Activated naive CD8-positive, alpha-beta T cell (primary cell): Measurements from ENCODE around the gene NENF.

Source experiments
- H3K27ac Mint-ChIP-seq: one replicate; pipeline ENCODE4 v1.8.0; 2021; ENCODE audit warnings: mixed read lengths
- H3K27me3 Mint-ChIP-seq: one replicate; pipeline ENCODE4 v1.8.0; 2021; ENCODE audit warnings: mixed read lengths
- H3K36me3 Mint-ChIP-seq: one replicate; pipeline ENCODE4 v1.8.0; 2021; ENCODE audit warnings: mixed read lengths
- H3K4me1 Mint-ChIP-seq: one replicate; pipeline ENCODE4 v1.8.0; 2021; ENCODE audit warnings: low read depth, mixed read lengths
- H3K4me3 Mint-ChIP-seq: one replicate; pipeline ENCODE4 v1.8.0; 2021; ENCODE audit warnings: mild to moderate bottlenecking, mixed read lengths
- H3K9me3 Mint-ChIP-seq: one replicate; pipeline ENCODE4 v1.8.0; 2021; ENCODE audit warnings: low read depth, mixed read lengths

Gene NENF

DNA sequence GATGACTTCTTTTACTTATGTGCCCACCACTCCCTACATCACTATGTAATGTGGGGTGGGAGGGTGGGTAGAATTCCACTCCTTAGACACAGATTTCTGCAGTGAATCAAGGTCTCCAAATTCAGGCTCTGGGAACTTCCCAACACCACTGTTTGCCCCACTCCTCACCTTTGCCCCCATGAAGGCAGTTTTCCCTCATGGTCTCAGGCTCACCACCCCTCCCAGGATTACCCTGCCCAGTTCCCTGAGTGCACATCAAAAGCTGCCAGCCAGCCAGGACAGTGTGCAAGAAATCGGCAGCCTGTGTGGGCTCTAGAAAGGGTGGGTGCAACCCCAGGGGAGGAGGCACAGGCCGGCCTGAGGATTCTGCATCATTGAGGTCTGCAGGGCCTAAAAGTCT, 14.8 kb downstream of the NENF start:
- Mint-ChIP-seq H3K4me1 (no peaks in the 10 kb centered on the region), H3K4me3 (no peak overlapping the region), H3K36me3 (no peaks in the 10 kb centered on the region), H3K27me3 (no peaks in the 10 kb centered on the region), H3K27ac (no peak overlapping the region), H3K9me3 (no peaks in the 10 kb centered on the region)

DNA sequence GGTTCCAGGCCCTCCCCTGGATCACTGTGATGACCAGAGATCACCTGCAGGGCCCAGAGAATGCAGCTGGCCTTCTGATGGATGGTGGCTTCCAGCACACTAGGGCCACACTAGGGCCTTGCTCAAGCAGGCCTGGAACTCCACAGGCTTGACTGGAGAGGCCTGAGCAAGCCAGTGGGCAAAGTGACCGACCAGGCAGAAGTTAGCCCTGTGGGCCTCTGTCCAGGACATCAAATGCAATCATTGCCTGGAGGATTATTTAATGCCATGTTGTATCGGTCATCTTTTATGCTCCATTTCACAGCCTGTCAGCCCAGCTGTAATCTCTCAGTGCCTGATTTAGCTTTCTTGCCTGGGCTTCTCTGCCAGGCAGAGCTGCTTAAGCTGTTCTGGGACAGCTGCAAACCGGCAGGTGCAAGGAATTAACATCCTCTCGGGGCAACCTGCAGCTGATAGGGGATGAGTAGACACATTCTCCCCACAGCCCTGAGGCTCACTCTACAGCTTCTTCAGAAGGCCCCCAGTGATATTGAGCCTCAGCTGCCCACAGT, 17.7 kb downstream of the NENF start:
- Mint-ChIP-seq H3K27ac (no peak overlapping the region), H3K9me3 (no peaks in the 10 kb centered on the region), H3K4me3 (no peak overlapping the region), H3K4me1 (no peaks in the 10 kb centered on the region), H3K27me3 (no peaks in the 10 kb centered on the region), H3K36me3 (no peaks in the 10 kb centered on the region)

DNA sequence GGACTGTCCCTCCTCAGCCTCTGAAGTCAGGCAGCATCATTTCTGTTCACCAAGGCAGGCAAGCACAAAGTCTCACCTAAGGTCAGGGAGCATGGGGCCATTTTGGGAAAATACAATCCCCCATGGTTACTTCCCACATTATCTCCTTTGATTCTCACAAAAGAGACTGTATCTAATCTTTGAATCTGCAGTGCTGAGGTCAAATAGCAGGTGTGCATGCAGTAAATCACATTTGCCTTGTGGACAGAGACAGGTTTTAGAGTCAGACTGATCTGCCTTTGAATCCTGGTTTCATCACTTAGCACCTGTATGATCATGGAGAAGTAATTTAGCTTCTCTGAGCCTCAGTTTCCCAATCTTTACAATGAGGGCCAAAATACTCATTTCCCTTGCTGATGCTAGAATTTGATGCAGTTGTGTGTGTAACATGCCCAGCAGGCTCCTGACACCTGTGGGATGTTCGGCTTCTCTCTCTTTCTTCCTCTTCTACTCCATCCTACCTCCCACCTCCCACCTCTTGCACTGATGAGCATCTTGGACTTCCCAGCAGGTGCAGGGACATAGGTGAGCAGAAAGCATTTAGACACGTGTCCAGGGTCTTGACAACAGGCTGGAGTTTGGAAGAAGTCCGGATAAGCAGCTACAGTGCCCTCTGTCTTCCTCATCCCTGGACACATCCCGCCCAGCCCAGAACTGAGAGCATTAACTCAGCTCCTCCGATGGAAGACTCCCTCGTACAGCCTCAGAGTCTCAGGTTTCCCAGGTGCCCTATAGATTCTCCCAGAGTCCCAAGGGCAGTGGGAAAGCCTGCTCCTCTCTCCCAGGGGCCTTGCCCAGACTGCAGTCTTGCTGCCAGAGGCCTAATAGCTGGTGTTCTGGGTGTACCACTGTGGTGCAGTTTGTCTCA, 18.9 kb downstream of the NENF start:
- Mint-ChIP-seq H3K36me3 (no peaks in the 10 kb centered on the region), H3K4me3 (no peak overlapping the region), H3K27ac (no peak overlapping the region)

DNA sequence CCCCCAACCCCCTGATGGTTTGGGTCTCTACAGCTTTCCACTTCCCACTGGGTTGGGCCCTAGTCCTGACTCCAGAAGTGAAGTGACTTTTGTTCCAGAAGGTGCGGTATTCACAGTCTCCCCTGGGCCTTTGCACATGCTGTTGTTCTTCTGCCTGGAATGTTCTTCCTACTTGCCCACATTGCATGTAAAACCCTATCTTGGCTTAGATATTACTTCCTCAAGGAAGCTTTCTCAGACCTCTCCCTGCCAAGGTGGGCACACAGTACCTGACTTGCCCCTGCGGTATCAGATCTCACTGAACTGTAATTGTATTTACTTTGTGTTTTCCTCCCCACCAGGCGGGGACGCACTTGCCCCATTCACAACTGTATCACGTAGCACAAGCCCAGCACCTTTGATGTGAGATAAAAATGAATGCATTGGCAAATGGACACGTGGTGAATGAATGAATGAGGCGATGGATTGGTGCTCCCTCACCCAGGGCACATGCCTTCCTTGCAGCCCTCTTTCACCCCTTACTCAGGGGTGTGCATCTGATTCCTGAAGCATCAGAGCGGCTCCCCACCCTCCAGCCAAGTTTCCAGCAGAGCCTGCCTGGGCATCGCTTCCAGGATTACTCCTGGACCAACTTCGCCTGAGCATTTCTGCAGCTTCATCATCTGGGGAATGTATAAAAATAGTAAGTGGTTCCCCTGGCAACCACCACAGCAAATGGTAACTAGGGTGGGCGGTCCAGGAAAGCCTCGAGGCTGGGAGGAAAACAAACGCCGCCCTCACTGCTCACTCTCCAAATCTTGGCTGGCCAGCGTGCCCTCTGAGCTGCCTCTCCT, 19.8 kb downstream of the NENF start:
- Mint-ChIP-seq H3K27ac (no peak overlapping the region), H3K27me3 (no peaks in the 10 kb centered on the region), H3K9me3 (no peaks in the 10 kb centered on the region), H3K4me1 (no peaks in the 10 kb centered on the region), H3K36me3 (no peaks in the 10 kb centered on the region), H3K4me3 (no peak overlapping the region)

More for the DNA sequence above, 18.9 kb downstream of the NENF start:
- Mint-ChIP-seq H3K27me3 (no peaks in the 10 kb centered on the region), H3K9me3 (no peaks in the 10 kb centered on the region), H3K4me1 (no peaks in the 10 kb centered on the region)

DNA sequence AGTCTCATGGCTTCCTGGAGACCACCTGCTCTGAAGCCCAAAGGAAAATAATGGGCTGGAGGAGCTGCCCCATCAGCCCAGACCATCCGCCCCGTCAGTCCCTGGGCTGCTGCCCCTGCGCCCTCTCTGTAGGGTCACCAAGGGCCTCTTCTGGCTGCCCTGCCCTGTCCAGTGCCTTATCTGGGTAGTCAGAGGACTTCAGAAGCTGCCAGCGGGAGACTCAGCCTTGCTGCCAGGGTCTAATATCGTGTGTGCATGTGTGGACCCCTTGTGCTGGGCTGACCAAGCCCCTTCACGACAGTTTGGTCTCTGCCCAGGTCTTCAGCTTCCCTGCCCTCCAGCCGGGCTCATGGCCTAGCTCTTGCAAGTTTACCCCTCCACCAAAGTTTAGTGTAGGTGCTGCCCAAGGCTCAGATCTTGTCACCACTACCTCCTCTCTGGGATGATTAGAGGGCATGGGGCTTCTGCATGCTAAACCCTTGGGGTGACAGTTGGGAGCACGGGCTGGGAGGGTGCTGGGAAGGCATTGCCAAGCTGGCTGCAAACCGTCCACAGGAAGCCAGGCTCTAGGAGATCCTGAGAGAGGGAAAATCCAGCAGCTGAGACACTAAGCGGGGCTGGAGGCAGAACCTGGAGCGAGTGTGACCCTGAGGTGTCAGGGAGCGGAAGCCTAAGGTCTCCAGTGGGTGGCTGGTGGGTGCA, 20.6 kb downstream of the NENF start:
- no peaks in the 10 kb centered on the region for H3K9me3 Mint-ChIP-seq
- no peak overlapping the region for H3K27ac Mint-ChIP-seq
- H3K36me3 Mint-ChIP-seq, result no peaks in the 10 kb centered on the region
- no peaks in the 10 kb centered on the region for H3K4me1 Mint-ChIP-seq
- H3K27me3 Mint-ChIP-seq, result no peaks in the 10 kb centered on the region
- H3K4me3 Mint-ChIP-seq, result no peak overlapping the region

DNA sequence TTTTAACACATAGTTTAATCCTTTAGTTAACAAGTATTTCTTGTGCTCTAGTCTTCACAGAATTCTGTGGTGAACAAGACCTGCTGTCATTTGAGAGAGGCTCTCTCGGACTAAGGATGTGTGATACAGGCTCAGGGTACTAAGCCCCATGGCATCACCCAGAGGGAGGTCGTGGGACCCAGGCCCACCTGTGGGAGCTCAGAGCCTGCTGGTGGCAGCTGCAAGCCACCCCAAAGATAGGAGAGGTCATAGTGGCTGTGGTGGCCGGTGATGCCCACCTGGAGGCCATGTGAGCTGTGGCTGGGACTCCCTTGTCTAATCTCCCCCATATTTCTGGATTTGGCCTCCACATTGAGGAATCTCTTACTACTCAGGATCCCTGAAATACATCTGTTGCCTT, 22.0 kb downstream of the NENF start:
- H3K4me3 Mint-ChIP-seq, result no peak overlapping the region
- no peaks in the 10 kb centered on the region for H3K27me3 Mint-ChIP-seq
- H3K9me3 Mint-ChIP-seq, result no peaks in the 10 kb centered on the region

DNA sequence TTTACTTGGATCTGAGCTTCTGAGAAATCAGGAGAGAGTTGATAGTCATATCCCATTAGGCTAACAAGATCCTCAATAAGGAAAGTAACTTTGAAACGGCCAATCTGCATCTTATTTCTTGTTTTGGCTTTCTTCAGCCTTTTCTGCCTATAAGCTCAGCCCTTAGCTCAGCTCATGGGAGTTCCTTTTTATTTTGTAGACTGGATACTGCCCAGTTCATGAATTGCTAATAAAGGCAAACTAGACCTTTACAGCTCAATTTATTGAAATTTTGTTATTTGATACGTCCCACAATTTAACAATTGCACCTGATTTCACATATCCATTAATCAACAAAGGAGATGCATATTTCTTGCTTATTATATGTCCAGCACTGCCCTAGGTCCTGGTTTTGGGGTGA, 22.7 kb downstream of the NENF start:
- H3K4me1 Mint-ChIP-seq, result no peaks in the 10 kb centered on the region
- no peak overlapping the region for H3K27ac Mint-ChIP-seq
- no peaks in the 10 kb centered on the region for H3K27me3 Mint-ChIP-seq
- H3K4me3 Mint-ChIP-seq, result no peak overlapping the region
- H3K36me3 Mint-ChIP-seq, result no peaks in the 10 kb centered on the region
- H3K9me3 Mint-ChIP-seq, result no peaks in the 10 kb centered on the region

More for the DNA sequence above, 22.0 kb downstream of the NENF start:
- Mint-ChIP-seq H3K27ac (no peak overlapping the region), H3K4me1 (no peaks in the 10 kb centered on the region), H3K36me3 (no peaks in the 10 kb centered on the region)

DNA sequence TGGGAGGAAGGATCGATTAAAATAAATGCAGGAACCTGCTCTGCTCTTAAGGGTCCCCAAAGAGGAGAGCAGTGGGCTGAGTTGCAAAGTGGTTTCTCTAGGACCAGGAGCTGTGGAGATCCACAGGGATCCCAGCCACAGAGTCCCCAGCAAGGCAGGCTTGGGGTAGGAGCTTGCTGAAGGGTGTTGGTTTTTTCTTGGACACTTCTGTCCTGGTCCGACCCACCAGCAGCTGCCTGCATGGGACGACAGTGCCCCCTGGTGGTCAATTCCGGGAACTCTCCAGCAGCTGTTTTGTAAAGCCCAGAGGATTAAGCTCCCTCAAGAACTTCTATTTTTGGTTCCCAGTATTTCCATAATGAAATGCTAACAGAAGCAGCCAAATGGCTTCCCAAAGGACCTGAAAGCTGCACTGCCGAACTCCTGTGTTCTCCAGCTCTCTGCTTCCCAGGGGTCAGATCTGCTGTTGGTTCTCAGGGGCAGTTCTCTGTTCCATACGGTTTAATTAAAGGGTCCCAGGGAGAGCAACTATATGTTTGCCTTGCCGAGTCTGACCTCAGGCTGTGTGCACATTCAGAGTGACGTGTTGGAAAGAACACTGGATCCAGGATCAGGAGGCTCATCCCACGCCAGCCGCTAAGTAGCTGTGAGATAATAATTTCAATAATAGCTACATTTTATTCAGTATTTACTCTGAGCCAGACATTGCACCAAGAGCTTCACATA, 23.2 kb downstream of the NENF start:
- Mint-ChIP-seq H3K9me3 (no peaks in the 10 kb centered on the region), H3K4me1 (no peaks in the 10 kb centered on the region), H3K4me3 (no peak overlapping the region), H3K27me3 (no peaks in the 10 kb centered on the region), H3K27ac (no peak overlapping the region), H3K36me3 (no peaks in the 10 kb centered on the region)

DNA sequence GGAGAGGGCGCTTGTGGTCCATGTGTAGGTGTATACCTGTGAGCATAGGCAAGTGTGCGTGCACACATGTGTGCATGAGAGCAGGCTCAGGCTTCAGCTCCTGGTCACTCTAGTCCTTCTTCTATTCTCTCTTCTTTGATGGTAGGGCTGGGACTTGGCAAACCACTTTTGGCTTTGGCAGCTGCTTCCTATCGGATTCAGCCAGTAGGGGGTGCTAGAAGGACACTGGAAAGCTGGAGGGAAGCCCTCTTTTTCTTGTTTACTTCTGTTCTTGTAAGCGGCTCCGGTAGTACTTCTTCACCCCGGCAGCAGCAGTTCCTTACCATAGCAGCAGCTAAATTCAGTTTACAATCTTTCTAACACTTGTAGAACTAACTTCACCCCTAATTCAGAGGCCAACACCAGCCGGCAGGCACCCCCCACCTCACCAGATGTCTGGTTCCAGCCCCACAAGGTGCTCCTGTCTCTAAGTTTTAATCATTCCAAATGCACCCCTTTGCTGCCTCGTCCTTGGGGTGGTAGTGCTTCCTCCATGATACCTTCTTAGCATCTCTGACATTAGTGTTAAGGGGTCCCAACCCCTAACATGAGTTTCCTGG, 25.1 kb downstream of the NENF start:
- Mint-ChIP-seq H3K4me1 (no peaks in the 10 kb centered on the region), H3K36me3 (no peaks in the 10 kb centered on the region), H3K9me3 (no peaks in the 10 kb centered on the region), H3K27ac (no peak overlapping the region), H3K27me3 (no peaks in the 10 kb centered on the region), H3K4me3 (no peak overlapping the region)

DNA sequence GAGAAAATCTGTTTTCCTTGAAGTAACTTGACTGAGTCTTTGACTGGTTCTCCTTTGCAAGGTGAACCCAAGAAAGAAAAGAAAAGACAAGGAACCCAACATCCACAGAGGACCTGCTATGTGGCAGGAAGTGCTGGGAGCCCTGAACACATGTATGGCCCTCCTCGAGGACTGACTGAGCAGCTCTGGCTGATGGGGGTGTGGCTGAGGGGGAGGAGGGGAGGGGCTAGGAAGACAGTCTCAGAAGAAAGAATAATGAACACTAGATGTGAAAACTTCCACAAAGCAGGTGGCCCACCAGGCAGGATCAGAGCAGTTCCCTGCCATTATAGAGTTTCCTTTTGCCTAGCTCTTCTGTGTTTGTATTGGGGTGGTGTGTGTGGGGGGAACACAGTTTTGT, 26.1 kb downstream of the NENF start:
- no peaks in the 10 kb centered on the region for H3K36me3 Mint-ChIP-seq
- H3K9me3 Mint-ChIP-seq, result no peaks in the 10 kb centered on the region
- no peaks in the 10 kb centered on the region for H3K4me1 Mint-ChIP-seq
- no peaks in the 10 kb centered on the region for H3K27me3 Mint-ChIP-seq
- no peak overlapping the region for H3K27ac Mint-ChIP-seq
- no peak overlapping the region for H3K4me3 Mint-ChIP-seq

DNA sequence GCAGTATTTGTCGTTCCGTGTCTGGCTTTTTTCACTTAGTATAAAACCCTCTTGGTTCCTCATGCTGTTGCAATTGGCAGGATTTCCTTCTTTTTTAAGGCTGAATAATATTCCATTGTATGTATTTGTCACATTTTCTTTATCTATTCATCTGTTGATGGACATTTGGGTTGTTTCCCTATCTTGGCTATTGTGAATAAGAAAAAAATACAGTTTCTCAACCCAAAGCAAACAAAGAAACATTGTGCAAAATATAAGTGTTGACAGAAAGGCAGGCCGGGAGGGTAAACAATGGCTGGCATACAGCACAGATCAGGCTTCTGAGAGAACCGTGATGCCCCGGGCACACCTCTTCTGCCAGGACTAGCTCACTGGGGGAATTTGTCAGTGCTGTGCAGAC, 26.9 kb downstream of the NENF start:
- Mint-ChIP-seq H3K27ac (no peak overlapping the region), H3K36me3 (no peaks in the 10 kb centered on the region), H3K4me1 (no peaks in the 10 kb centered on the region), H3K4me3 (no peak overlapping the region), H3K27me3 (no peaks in the 10 kb centered on the region), H3K9me3 (no peaks in the 10 kb centered on the region)

DNA sequence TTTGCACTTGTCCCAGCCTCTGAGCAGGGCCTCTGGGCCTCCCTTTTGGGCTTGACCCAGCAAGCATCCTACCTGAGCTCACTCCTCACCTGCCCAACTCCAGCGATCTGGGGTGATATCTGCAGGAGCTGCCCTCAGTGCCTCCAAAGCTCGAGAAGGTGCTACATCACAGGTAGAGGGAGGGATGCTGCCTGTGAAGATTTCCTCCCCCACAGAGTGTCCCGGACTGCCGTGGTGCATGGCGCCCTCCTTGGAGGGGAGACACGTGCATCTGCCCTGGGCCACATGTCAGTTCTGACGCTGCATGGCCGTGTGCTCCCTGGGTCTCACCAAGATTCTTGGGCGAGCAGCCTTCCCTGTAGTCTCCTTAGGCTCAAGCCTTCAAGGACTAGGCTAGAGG, 27.7 kb downstream of the NENF start:
- H3K4me1 Mint-ChIP-seq, result no peaks in the 10 kb centered on the region

DNA sequence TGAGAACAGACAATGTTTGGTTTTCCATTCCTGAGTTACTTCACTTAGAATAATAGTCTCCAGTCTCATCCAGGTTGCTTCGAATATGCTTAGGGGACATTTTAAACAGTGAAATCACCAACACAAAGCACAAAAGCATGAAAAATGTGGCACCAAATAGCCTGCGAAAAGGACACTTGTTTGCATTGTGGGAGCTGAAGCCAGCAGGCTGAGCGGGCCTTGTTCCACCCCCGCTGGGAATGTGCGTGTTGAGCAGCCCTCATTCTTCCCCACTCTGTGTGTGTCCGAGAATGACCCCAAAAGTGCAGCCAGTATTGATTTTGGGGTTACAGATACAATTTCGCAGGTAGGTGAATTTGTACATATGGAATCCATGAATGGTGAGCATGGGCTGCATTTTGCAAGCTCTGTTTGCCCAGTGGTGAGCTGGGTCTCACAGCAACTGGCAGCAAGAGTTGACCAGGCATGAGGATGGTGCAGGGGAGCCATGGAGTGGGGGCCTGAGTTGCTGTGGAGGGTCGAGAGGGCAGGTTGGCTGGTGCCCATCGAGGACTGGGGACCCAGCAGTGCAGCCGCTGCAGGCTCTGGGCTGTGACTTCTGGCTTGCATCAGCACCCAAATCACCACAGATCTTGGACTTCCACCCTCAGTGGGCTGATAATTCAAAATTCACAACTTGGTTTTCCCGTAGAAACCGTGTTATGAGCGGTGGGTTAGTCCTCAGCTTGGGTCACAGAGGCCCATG, 29.4 kb downstream of the NENF start:
- Mint-ChIP-seq H3K9me3 (no peaks in the 10 kb centered on the region), H3K27me3 (no peaks in the 10 kb centered on the region)

More for the DNA sequence above, 27.7 kb downstream of the NENF start:
- Mint-ChIP-seq H3K36me3 (no peaks in the 10 kb centered on the region), H3K27ac (no peak overlapping the region), H3K9me3 (no peaks in the 10 kb centered on the region), H3K4me3 (no peak overlapping the region), H3K27me3 (no peaks in the 10 kb centered on the region)

More for the DNA sequence above, 29.4 kb downstream of the NENF start:
- Mint-ChIP-seq H3K36me3 (no peaks in the 10 kb centered on the region), H3K27ac (no peak overlapping the region), H3K4me1 (no peaks in the 10 kb centered on the region), H3K4me3 (no peak overlapping the region)
